Muscle of arm (tissue), 12 donors: ENCODE results near the gene INPP5J. TPM values are rescaled to one million over a fixed set of nuclear protein-coding genes. Genes with fewer than 3 reads are reported as not detected.
"Not testable (repeated sequence)": the region's sequence is repeated elsewhere in the genome, so short reads cannot be mapped to it uniquely, and the experiment has no call there.

Source experiments
- DNase-seq: peaks from one replicate; pipeline ENCODE4 v3.0.0-alpha.2; 2013
- polyA plus RNA-seq, 12 donors: library from polyadenylated mRNA; unstranded; fragments of 120-200 nt; gene quantifications; one replicate each; pipeline ENCODE4 v1.2.1, GENCODE V29; 2013; ENCODE audit not compliant: insufficient read length in 12 of 12

Gene INPP5J
- polyA plus RNA-seq, 12 donors: 0.31 to 1.8 (median 1.1) TPM; not detected in 2

- DNase-seq: no peak
Observed at GRCh38 chr22:31100762-31101525, 21.8 kb upstream of the INPP5J start.

GRCh38 chr22:31102441-31103081 lies 20.2 kb upstream of the INPP5J start:
- DNase-seq: no peak

- DNase-seq: no peak
Observed at GRCh38 chr22:31103111-31103510, 19.7 kb upstream of the INPP5J start.

- DNase-seq: no peak
Observed at GRCh38 chr22:31103899-31104694, 18.7 kb upstream of the INPP5J start.

- DNase-seq: no peak
Observed at GRCh38 chr22:31104869-31105268, 17.9 kb upstream of the INPP5J start.

- no peak for DNase-seq
Observed at GRCh38 chr22:31105282-31105929, 17.4 kb upstream of the INPP5J start.

- no peak for DNase-seq
Observed at GRCh38 chr22:31106001-31106571, 16.7 kb upstream of the INPP5J start.

GRCh38 chr22:31106731-31107177 lies 16.0 kb upstream of the INPP5J start:
- no peak for DNase-seq

- peak; percentile 95 for DNase-seq
Observed at GRCh38 chr22:31107178-31107893, 15.4 kb upstream of the INPP5J start, which contains the start of gene SELENOM. SELENOM (minus strand) TSS chr22:31107568; CDS start chr22:31107505, 63 bp downstream.

GRCh38 chr22:31107894-31108218 lies 14.9 kb upstream of the INPP5J start:
- no peak for DNase-seq

GRCh38 chr22:31112547-31113091 lies 10.1 kb upstream of the INPP5J start:
- not testable (repeated sequence) for DNase-seq

- no peak for DNase-seq
Observed at GRCh38 chr22:31118046-31118820, 4.5 kb upstream of the INPP5J start.

GRCh38 chr22:31119026-31119717 lies 3.6 kb upstream of the INPP5J start:
- no peak for DNase-seq

GRCh38 chr22:31120230-31120629 lies 2.5 kb upstream of the INPP5J start:
- DNase-seq: no peak

GRCh38 chr22:31120642-31121041 lies 2.1 kb upstream of the INPP5J start:
- no peak for DNase-seq

GRCh38 chr22:31121403-31121802 lies 1.4 kb upstream of the INPP5J start:
- DNase-seq: no peak

GRCh38 chr22:31122196-31122531 lies 602 bp upstream of the INPP5J start:
- DNase-seq: no peak

- DNase-seq: no peak
Observed at GRCh38 chr22:31123292-31123602, 481 bp downstream of the INPP5J start.

GRCh38 chr22:31124290-31124689 lies 1.5 kb downstream of the INPP5J start:
- no peak for DNase-seq
